SK-N-SH (cell line): ENCODE data around the gene EDEM3. TPM values are rescaled to one million over a fixed set of nuclear protein-coding genes. Genes with fewer than 3 reads are reported as not detected.

Experiments used
- CTCF ChIA-PET: fragments of 300-600, 350-600 bp; formaldehyde crosslinking; extraction: SDS; loops from one replicate; lab custom pipeline; 2021; lab: Yijun Ruan, JAX
- POLR2A ChIA-PET: fragments of 350-600 bp; sonication (Branson Sonifier 250); formaldehyde crosslinking; extraction: SDS; loops from one replicate; lab custom pipeline; 2020; ENCODE audit warnings: antibody characterized with exemption, inconsistent platforms; lab: Yijun Ruan, JAX
- DNase-seq: peaks from one replicate; pipeline ENCODE4 v3.0.0; 2012
- H2AFZ ChIP-seq: fragments of 200-600 bp; sonication (generic); 2 replicates; pipeline ENCODE4 v1.8.1; 2016; ENCODE audit warnings: antibody characterized with exemption, mild to moderate bottlenecking, low read depth
- H3F3A ChIP-seq: fragments of 200-600 bp; sonication (generic); replicated peaks from 2 replicates; pipeline ENCODE3; 2016; ENCODE audit warnings: antibody characterized with exemption, mild to moderate bottlenecking; ENCODE audit not compliant: insufficient read depth
- H3K27ac ChIP-seq, 2 experiments: fragments of 200-500 bp in 1 of 2; fragments of 200-600 bp in 1 of 2; sonication (Bioruptor generic) in 1 of 2; sonication (generic), shearing (Covaris generic) in 1 of 2; 2 replicates each; pipeline versions ENCODE4 v1.5.1 to v1.6.1; 2014 to 2016; ENCODE audit warnings: low read depth in 2 of 2, inconsistent platforms in 1 of 2, low read length in 1 of 2, mild to moderate bottlenecking in 1 of 2, mixed read lengths in 1 of 2
- H3K27me3 ChIP-seq: fragments of 200-600 bp; sonication (generic), shearing (Covaris generic); 2 replicates; pipeline ENCODE4 v1.6.1; 2016; ENCODE audit warnings: mixed run types; ENCODE audit not compliant: insufficient read depth
- H3K36me3 ChIP-seq, 2 experiments: fragments of 200-500 bp in 1 of 2; fragments of 200-600 bp in 1 of 2; sonication (Bioruptor generic) in 1 of 2; sonication (generic) in 1 of 2; replicated peaks in 1 of 2; 2 replicates each; pipeline versions ENCODE3 to v1.5.1; 2014 to 2016; ENCODE audit warnings: low read length in 1 of 2, mild to moderate bottlenecking in 1 of 2; ENCODE audit not compliant: insufficient read depth in 2 of 2, control insufficient read depth in 1 of 2
- H3K4me1 ChIP-seq, 2 experiments: fragments of 200-500 bp in 1 of 2; fragments of 200-600 bp in 1 of 2; sonication (Bioruptor generic) in 1 of 2; sonication (generic), shearing (Covaris generic) in 1 of 2; 2 replicates each; pipeline versions ENCODE4 v1.5.1 to v1.6.1; 2014 to 2016; ENCODE audit warnings: low read depth in 1 of 2, low read length in 1 of 2, mixed run types in 1 of 2; ENCODE audit not compliant: insufficient read depth in 2 of 2, control insufficient read depth in 1 of 2
- H3K4me2 ChIP-seq: fragments of 200-600 bp; sonication (generic), shearing (Covaris generic); 2 replicates; pipeline ENCODE4 v1.6.1; 2017; ENCODE audit warnings: mixed run types
- H3K4me3 ChIP-seq, 2 experiments: fragments of 200-500 bp in 1 of 2; fragments of 200-600 bp in 1 of 2; sonication (Bioruptor generic) in 1 of 2; sonication (generic), shearing (Covaris generic) in 1 of 2; 2 replicates each; pipeline versions ENCODE4 v1.5.1 to v1.8.1; 2014 to 2016; ENCODE audit warnings: low read depth in 2 of 2, inconsistent platforms in 1 of 2, low read length in 1 of 2, mild to moderate bottlenecking in 1 of 2, mixed read lengths in 1 of 2, moderate library complexity in 1 of 2
- H3K79me2 ChIP-seq: fragments of 200-600 bp; sonication (generic); 2 replicates; pipeline ENCODE4 v1.8.1; 2017; ENCODE audit warnings: mild to moderate bottlenecking; ENCODE audit not compliant: insufficient read depth
- H3K9ac ChIP-seq: fragments of 200-600 bp; sonication (generic); 2 replicates; pipeline ENCODE4 v1.6.1; 2017; ENCODE audit warnings: mixed run types
- H3K9me2 ChIP-seq: fragments of 200-600 bp; sonication (generic); 2 replicates; pipeline ENCODE4 v1.6.1; 2017; ENCODE audit warnings: mixed run types
- H3K9me3 ChIP-seq: fragments of 200-600 bp; sonication (generic); 2 replicates; pipeline ENCODE4 v1.6.1; 2017; ENCODE audit warnings: mixed run types, mild to moderate bottlenecking, moderate library complexity
- H4K20me1 ChIP-seq: fragments of 200-600 bp; sonication (generic); 2 replicates; pipeline ENCODE4 v1.6.1; 2017; ENCODE audit warnings: mild to moderate bottlenecking, mixed run types; ENCODE audit not compliant: insufficient read depth
- CHD2 ChIP-seq: fragments of 150-350 bp; IDR thresholded peaks from 2 replicates; pipeline ENCODE4 v1.6.1; 2018; ENCODE audit warnings: low read length; ENCODE audit not compliant: partially characterized antibody
- FOXJ3 ChIP-seq: sonication (generic); formaldehyde crosslinking; IDR thresholded peaks from 2 replicates; pipeline ENCODE4 v1.5.1; 2020; ENCODE audit warnings: mild to moderate bottlenecking, missing genetic modification reagents
- GABPA ChIP-seq: IDR thresholded peaks from 2 replicates; pipeline ENCODE4 v1.4.0; 2012; ENCODE audit warnings: low read depth, mild to moderate bottlenecking
- MEF2A ChIP-seq: IDR thresholded peaks from 2 replicates; pipeline ENCODE4 v1.4.0; 2012; ENCODE audit warnings: low read depth, borderline replicate concordance
- RAD21 ChIP-seq: IDR thresholded peaks from 2 replicates; pipeline ENCODE4 v1.6.1; 2012; ENCODE audit warnings: mild to moderate bottlenecking, low read length
- RCOR1 ChIP-seq: fragments of 150-350 bp; IDR thresholded peaks from 2 replicates; pipeline ENCODE4 v1.6.1; 2017; ENCODE audit warnings: antibody characterized with exemption, low read length
- RFX5 ChIP-seq: IDR thresholded peaks from 2 replicates; pipeline ENCODE4 v1.6.1; 2012; ENCODE audit warnings: mild to moderate bottlenecking, improper control_type of control experiment, low read length
- RXRA ChIP-seq: IDR thresholded peaks from 2 replicates; pipeline ENCODE4 v1.4.0; 2012; ENCODE audit warnings: low read depth, mild to moderate bottlenecking, borderline replicate concordance
- SMC3 ChIP-seq: IDR thresholded peaks from 2 replicates; pipeline ENCODE4 v1.6.1; 2012; ENCODE audit warnings: low read depth, low read length, improper control_type of control experiment
- TCF12 ChIP-seq: IDR thresholded peaks from 2 replicates; pipeline ENCODE4 v1.4.0; 2012
- WGBS: methylation state at CpG from one replicate; pipeline ENCODE4 v1.1.6; 2017; ENCODE audit warnings: low lambda C conversion rate; 5-methylcytosine and 5-hydroxymethylcytosine counted together
- polyA plus RNA-seq, 3 experiments: library from polyadenylated mRNA; depleted of rRNA; stranded (reverse); fragments of >200 nt; gene quantifications; 2 replicates each; pipeline ENCODE4 v1.2.3, GENCODE V29; 2012
- TF ChIP-seq, protein P1 (sequence below): fragments of 200-600 bp; sonication (generic); IDR thresholded peaks from 2 replicates; pipeline ENCODE4 v1.6.1; 2017; ENCODE audit warnings: antibody characterized with exemption, mild to moderate bottlenecking, moderate library complexity
- TF ChIP-seq, protein P2 (sequence below): fragments of 150-350 bp; IDR thresholded peaks from 2 replicates; pipeline ENCODE4 v1.6.1; 2017; ENCODE audit warnings: antibody characterized with exemption, low read length, low read depth, borderline replicate concordance
- TF ChIP-seq, protein P3 (sequence below): IDR thresholded peaks from 2 replicates; pipeline ENCODE4 v1.4.0; 2012; ENCODE audit warnings: low read depth, borderline replicate concordance

Gene EDEM3
- polyA plus RNA-seq, 1 of the 3 experiments (the other 2 are of a cell fraction), result 28.6 TPM

DNA sequence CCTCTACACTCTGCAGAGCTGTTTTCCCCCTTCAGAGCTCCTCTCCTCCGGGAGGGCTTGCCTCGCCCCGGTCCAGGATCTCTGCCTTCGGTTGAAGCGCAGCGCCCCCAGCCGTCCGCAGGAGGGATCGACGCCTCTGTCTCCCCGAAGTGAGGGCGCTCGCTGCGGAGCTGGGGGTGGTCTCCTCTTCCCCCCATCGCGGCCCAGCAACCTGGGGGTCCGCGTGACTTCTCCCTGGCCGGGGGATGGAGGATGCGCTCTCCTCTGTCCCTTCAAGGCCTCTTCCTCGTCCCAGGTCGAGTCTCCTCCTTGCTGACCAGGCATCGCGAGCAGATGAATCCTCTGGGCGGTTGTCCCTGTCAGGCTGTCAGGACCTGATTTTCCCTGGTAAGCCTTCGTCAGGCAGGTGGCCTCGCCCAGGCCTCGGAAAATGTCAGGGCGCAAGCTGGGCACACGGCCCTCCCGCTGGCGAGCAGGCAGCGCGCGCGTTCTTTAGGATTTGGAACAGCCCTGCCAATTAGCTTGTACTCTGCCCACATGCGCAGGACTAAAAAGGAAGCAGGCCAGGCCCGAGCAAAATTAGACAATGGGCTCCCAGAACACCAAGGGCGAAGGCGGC lies 90.5 kb downstream of the EDEM3 start:
- Histone ChIP-seq H3K79me2 (no peaks in the 10 kb centered on the region), H3K9me2 (no peaks in the 10 kb centered on the region), H2AFZ (peak overlapping the region; percentile 32; the same call in 1 of the 2 replicates), H3K9me3 (no peaks in the 10 kb centered on the region), H3K4me1 (peaks cover 0 to 3% of the 10 kb centered on the region in 2 experiments; a peak in 2 of 4 replicates), H4K20me1 (no peaks in the 10 kb centered on the region), H3K4me3 (peak overlapping the region; percentile 40 to 55; a peak in 3 of 4 replicates), H3K9ac (no peak overlapping the region), H3F3A (no peaks in the 10 kb centered on the region), H3K27me3 (no peaks in the 10 kb centered on the region), H3K4me2 (peak overlapping the region; percentile 53; the same call in 1 of the 2 replicates), H3K27ac (no peak overlapping the region), H3K36me3 (no peaks in the 10 kb centered on the region)
- ChIA-PET CTCF (interaction anchor here (0.6 to 2.6 kb wide), 59 partner anchors 9 to 1020 kb away, joined by 3 to 31 read pairs (median 4); partner anchors contain the start of gene C1orf21), POLR2A (interaction anchor here (0.9 kb wide), 1 partner anchor 277 kb away, joined by 3 read pairs; the partner anchor contains the start of gene C1orf21)
- peak; percentile 83 for DNase-seq
- TF ChIP-seq TCF12 (no peak), CHD2 (no peak), SMC3 (peak; percentile 71), RXRA (no peak), RFX5 (no peak), FOXJ3 (CRISPR knock-in tag) (no peak), RAD21 (peak; percentile 81), RCOR1 (no peak), GABPA (no peak), MEF2A (no peak)
- TF ChIP-seq, protein P1, sequence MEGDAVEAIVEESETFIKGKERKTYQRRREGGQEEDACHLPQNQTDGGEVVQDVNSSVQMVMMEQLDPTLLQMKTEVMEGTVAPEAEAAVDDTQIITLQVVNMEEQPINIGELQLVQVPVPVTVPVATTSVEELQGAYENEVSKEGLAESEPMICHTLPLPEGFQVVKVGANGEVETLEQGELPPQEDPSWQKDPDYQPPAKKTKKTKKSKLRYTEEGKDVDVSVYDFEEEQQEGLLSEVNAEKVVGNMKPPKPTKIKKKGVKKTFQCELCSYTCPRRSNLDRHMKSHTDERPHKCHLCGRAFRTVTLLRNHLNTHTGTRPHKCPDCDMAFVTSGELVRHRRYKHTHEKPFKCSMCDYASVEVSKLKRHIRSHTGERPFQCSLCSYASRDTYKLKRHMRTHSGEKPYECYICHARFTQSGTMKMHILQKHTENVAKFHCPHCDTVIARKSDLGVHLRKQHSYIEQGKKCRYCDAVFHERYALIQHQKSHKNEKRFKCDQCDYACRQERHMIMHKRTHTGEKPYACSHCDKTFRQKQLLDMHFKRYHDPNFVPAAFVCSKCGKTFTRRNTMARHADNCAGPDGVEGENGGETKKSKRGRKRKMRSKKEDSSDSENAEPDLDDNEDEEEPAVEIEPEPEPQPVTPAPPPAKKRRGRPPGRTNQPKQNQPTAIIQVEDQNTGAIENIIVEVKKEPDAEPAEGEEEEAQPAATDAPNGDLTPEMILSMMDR, result peak; percentile 70
- TF ChIP-seq, protein P2, sequence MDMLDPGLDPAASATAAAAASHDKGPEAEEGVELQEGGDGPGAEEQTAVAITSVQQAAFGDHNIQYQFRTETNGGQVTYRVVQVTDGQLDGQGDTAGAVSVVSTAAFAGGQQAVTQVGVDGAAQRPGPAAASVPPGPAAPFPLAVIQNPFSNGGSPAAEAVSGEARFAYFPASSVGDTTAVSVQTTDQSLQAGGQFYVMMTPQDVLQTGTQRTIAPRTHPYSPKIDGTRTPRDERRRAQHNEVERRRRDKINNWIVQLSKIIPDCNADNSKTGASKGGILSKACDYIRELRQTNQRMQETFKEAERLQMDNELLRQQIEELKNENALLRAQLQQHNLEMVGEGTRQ, result no peak
- TF ChIP-seq, protein P3, sequence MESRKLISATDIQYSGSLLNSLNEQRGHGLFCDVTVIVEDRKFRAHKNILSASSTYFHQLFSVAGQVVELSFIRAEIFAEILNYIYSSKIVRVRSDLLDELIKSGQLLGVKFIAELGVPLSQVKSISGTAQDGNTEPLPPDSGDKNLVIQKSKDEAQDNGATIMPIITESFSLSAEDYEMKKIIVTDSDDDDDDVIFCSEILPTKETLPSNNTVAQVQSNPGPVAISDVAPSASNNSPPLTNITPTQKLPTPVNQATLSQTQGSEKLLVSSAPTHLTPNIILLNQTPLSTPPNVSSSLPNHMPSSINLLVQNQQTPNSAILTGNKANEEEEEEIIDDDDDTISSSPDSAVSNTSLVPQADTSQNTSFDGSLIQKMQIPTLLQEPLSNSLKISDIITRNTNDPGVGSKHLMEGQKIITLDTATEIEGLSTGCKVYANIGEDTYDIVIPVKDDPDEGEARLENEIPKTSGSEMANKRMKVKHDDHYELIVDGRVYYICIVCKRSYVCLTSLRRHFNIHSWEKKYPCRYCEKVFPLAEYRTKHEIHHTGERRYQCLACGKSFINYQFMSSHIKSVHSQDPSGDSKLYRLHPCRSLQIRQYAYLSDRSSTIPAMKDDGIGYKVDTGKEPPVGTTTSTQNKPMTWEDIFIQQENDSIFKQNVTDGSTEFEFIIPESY, result no peak
- 65% methylated on average over 28 of the region's 40 CpGs for WGBS
